SK-N-SH (cell line): Measurements from ENCODE around the gene SLC12A3. TPM values are rescaled to one million over a fixed set of nuclear protein-coding genes. Genes with fewer than 3 reads are reported as not detected.

Experiments used
- CTCF ChIA-PET: fragments of 300-600, 350-600 bp; formaldehyde crosslinking; extraction: SDS; loops from one replicate; lab custom pipeline; 2021; lab: Yijun Ruan, JAX
- POLR2A ChIA-PET: fragments of 350-600 bp; sonication (Branson Sonifier 250); formaldehyde crosslinking; extraction: SDS; loops from one replicate; lab custom pipeline; 2020; ENCODE audit warnings: antibody characterized with exemption, inconsistent platforms; lab: Yijun Ruan, JAX
- DNase-seq: peaks from one replicate; pipeline ENCODE4 v3.0.0; 2012
- H2AFZ ChIP-seq: fragments of 200-600 bp; sonication (generic); 2 replicates; pipeline ENCODE4 v1.8.1; 2016; ENCODE audit warnings: antibody characterized with exemption, mild to moderate bottlenecking, low read depth
- H3F3A ChIP-seq: fragments of 200-600 bp; sonication (generic); replicated peaks from 2 replicates; pipeline ENCODE3; 2016; ENCODE audit warnings: antibody characterized with exemption, mild to moderate bottlenecking; ENCODE audit not compliant: insufficient read depth
- H3K27ac ChIP-seq, 2 experiments: fragments of 200-500 bp in 1 of 2; fragments of 200-600 bp in 1 of 2; sonication (Bioruptor generic) in 1 of 2; sonication (generic), shearing (Covaris generic) in 1 of 2; 2 replicates each; pipeline versions ENCODE4 v1.5.1 to v1.6.1; 2014 to 2016; ENCODE audit warnings: low read depth in 2 of 2, inconsistent platforms in 1 of 2, low read length in 1 of 2, mild to moderate bottlenecking in 1 of 2, mixed read lengths in 1 of 2
- H3K27me3 ChIP-seq: fragments of 200-600 bp; sonication (generic), shearing (Covaris generic); 2 replicates; pipeline ENCODE4 v1.6.1; 2016; ENCODE audit warnings: mixed run types; ENCODE audit not compliant: insufficient read depth
- H3K36me3 ChIP-seq, 2 experiments: fragments of 200-500 bp in 1 of 2; fragments of 200-600 bp in 1 of 2; sonication (Bioruptor generic) in 1 of 2; sonication (generic) in 1 of 2; replicated peaks in 1 of 2; 2 replicates each; pipeline versions ENCODE3 to v1.5.1; 2014 to 2016; ENCODE audit warnings: low read length in 1 of 2, mild to moderate bottlenecking in 1 of 2; ENCODE audit not compliant: insufficient read depth in 2 of 2, control insufficient read depth in 1 of 2
- H3K4me1 ChIP-seq, 2 experiments: fragments of 200-500 bp in 1 of 2; fragments of 200-600 bp in 1 of 2; sonication (Bioruptor generic) in 1 of 2; sonication (generic), shearing (Covaris generic) in 1 of 2; 2 replicates each; pipeline versions ENCODE4 v1.5.1 to v1.6.1; 2014 to 2016; ENCODE audit warnings: low read depth in 1 of 2, low read length in 1 of 2, mixed run types in 1 of 2; ENCODE audit not compliant: insufficient read depth in 2 of 2, control insufficient read depth in 1 of 2
- H3K4me2 ChIP-seq: fragments of 200-600 bp; sonication (generic), shearing (Covaris generic); 2 replicates; pipeline ENCODE4 v1.6.1; 2017; ENCODE audit warnings: mixed run types
- H3K4me3 ChIP-seq, 2 experiments: fragments of 200-500 bp in 1 of 2; fragments of 200-600 bp in 1 of 2; sonication (Bioruptor generic) in 1 of 2; sonication (generic), shearing (Covaris generic) in 1 of 2; 2 replicates each; pipeline versions ENCODE4 v1.5.1 to v1.8.1; 2014 to 2016; ENCODE audit warnings: low read depth in 2 of 2, inconsistent platforms in 1 of 2, low read length in 1 of 2, mild to moderate bottlenecking in 1 of 2, mixed read lengths in 1 of 2, moderate library complexity in 1 of 2
- H3K79me2 ChIP-seq: fragments of 200-600 bp; sonication (generic); 2 replicates; pipeline ENCODE4 v1.8.1; 2017; ENCODE audit warnings: mild to moderate bottlenecking; ENCODE audit not compliant: insufficient read depth
- H3K9ac ChIP-seq: fragments of 200-600 bp; sonication (generic); 2 replicates; pipeline ENCODE4 v1.6.1; 2017; ENCODE audit warnings: mixed run types
- H3K9me2 ChIP-seq: fragments of 200-600 bp; sonication (generic); 2 replicates; pipeline ENCODE4 v1.6.1; 2017; ENCODE audit warnings: mixed run types
- H3K9me3 ChIP-seq: fragments of 200-600 bp; sonication (generic); 2 replicates; pipeline ENCODE4 v1.6.1; 2017; ENCODE audit warnings: mixed run types, mild to moderate bottlenecking, moderate library complexity
- H4K20me1 ChIP-seq: fragments of 200-600 bp; sonication (generic); 2 replicates; pipeline ENCODE4 v1.6.1; 2017; ENCODE audit warnings: mild to moderate bottlenecking, mixed run types; ENCODE audit not compliant: insufficient read depth
- CTCF ChIP-seq: fragments of 200-600 bp; sonication (generic); IDR thresholded peaks from 2 replicates; pipeline ENCODE4 v1.6.1; 2017; ENCODE audit warnings: antibody characterized with exemption, mild to moderate bottlenecking, moderate library complexity
- ELF1 ChIP-seq: IDR thresholded peaks from 2 replicates; pipeline ENCODE4 v1.4.0; 2012
- EP300 ChIP-seq, 2 experiments: IDR thresholded peaks; 2 replicates each; pipeline versions ENCODE4 v1.4.0 to v1.6.1; 2012; ENCODE audit warnings: borderline replicate concordance in 1 of 2, low read depth in 1 of 2, low read length in 1 of 2
- FOXM1 ChIP-seq: IDR thresholded peaks from 2 replicates; pipeline ENCODE4 v1.4.0; 2012; ENCODE audit warnings: low read depth, mild to moderate bottlenecking
- JUND ChIP-seq: IDR thresholded peaks from 2 replicates; pipeline ENCODE4 v1.4.0; 2012
- MXI1 ChIP-seq: IDR thresholded peaks from 2 replicates; pipeline ENCODE4 v1.6.1; 2012; ENCODE audit warnings: mild to moderate bottlenecking, low read depth, low read length, improper control_type of control experiment
- NRF1 ChIP-seq: IDR thresholded peaks from 2 replicates; pipeline ENCODE4 v1.6.1; 2012; ENCODE audit warnings: low read depth, mild to moderate bottlenecking, low read length
- RAD21 ChIP-seq: IDR thresholded peaks from 2 replicates; pipeline ENCODE4 v1.6.1; 2012; ENCODE audit warnings: mild to moderate bottlenecking, low read length
- RFX5 ChIP-seq: IDR thresholded peaks from 2 replicates; pipeline ENCODE4 v1.6.1; 2012; ENCODE audit warnings: mild to moderate bottlenecking, improper control_type of control experiment, low read length
- SIN3A ChIP-seq: IDR thresholded peaks from 2 replicates; pipeline ENCODE4 v1.6.1; 2012; ENCODE audit warnings: low read depth, mild to moderate bottlenecking, low read length, moderate library complexity, borderline replicate concordance
- SMC3 ChIP-seq: IDR thresholded peaks from 2 replicates; pipeline ENCODE4 v1.6.1; 2012; ENCODE audit warnings: low read depth, low read length, improper control_type of control experiment
- TEAD4 ChIP-seq: IDR thresholded peaks from 2 replicates; pipeline ENCODE4 v1.4.0; 2012; ENCODE audit warnings: mild to moderate bottlenecking, borderline replicate concordance; ENCODE audit not compliant: insufficient read depth
- WGBS: methylation state at CpG from one replicate; pipeline ENCODE4 v1.1.6; 2017; ENCODE audit warnings: low lambda C conversion rate; 5-methylcytosine and 5-hydroxymethylcytosine counted together
- polyA plus RNA-seq, 3 experiments: library from polyadenylated mRNA; depleted of rRNA; stranded (reverse); fragments of >200 nt; gene quantifications; 2 replicates each; pipeline ENCODE4 v1.2.3, GENCODE V29; 2012
- TF ChIP-seq, protein P1 (sequence below): IDR thresholded peaks from 2 replicates; pipeline ENCODE4 v1.4.0; 2012; ENCODE audit warnings: low read depth, borderline replicate concordance
- TF ChIP-seq, protein P2 (sequence below): IDR thresholded peaks from 2 replicates; pipeline ENCODE4 v1.6.1; 2012; ENCODE audit warnings: mild to moderate bottlenecking, low read depth, low read length, moderate library complexity
- TF ChIP-seq, protein P3 (sequence below): fragments of 150-350 bp; IDR thresholded peaks from 2 replicates; pipeline ENCODE4 v1.6.1; 2016; ENCODE audit warnings: mild to moderate bottlenecking, low read depth, low read length
- TF ChIP-seq, protein P4 (sequence below): fragments of 150-350 bp; IDR thresholded peaks from 2 replicates; pipeline ENCODE4 v1.6.1; 2017; ENCODE audit warnings: antibody characterized with exemption, low read length, low read depth, borderline replicate concordance

SLC12A3 gene
- polyA plus RNA-seq, 1 of the 3 experiments (the other 2 are of a cell fraction), result not detected

GRCh38 chr16:56950881-56951771 lies 86.1 kb downstream of the SLC12A3 start:
- POLR2A ChIA-PET, result interaction anchor here (0.7 to 1.5 kb wide), 3 partner anchors 19 to 20 kb away, joined by 3 to 4 read pairs (median 3); partner anchors contain the start of gene HERPUD1
- Histone ChIP-seq H4K20me1 (no peaks in the 10 kb centered on the region), H3K27me3 (no peaks in the 10 kb centered on the region), H3K79me2 (no peaks in the 10 kb centered on the region), H3K9me2 (no peaks in the 10 kb centered on the region), H3K9me3 (no peaks in the 10 kb centered on the region), H3K9ac (no peak overlapping the region), H3K4me3 (no peak overlapping the region), H3K27ac (no peak overlapping the region), H3K36me3 (peaks cover 0 to 4% of the 10 kb centered on the region in 2 experiments), H3K4me1 (no peaks in the 10 kb centered on the region; a peak in 1 of 4 replicates)
- peak; percentile 82 for DNase-seq
- WGBS, result 77% methylated on average over 15 of the region's 15 CpGs
- CTCF ChIA-PET, result interaction anchor here (0.8 to 6.2 kb wide), 22 partner anchors 9 to 186 kb away, joined by 3 to 56 read pairs (median 4); partner anchors contain the start of genes CETP, NLRC5 and SLC12A3
- TF ChIP-seq CTCF (peak; percentile 65), RAD21 (peak; percentile 82), EP300 (IDR thresholded peaks at IDR 0.05; ENCODE audit: borderline replicate concordance in 1 of 2, low read depth in 1 of 2, low read length in 1 of 2) (no peak), SMC3 (peak; percentile 73)
- TF ChIP-seq, all 33 proteins: peak for 3
- Histone ChIP-seq H3F3A (peaks cover 17% of the 10 kb centered on the region), H2AFZ (no peak overlapping the region), H3K4me2 (no peak overlapping the region)

DNA sequence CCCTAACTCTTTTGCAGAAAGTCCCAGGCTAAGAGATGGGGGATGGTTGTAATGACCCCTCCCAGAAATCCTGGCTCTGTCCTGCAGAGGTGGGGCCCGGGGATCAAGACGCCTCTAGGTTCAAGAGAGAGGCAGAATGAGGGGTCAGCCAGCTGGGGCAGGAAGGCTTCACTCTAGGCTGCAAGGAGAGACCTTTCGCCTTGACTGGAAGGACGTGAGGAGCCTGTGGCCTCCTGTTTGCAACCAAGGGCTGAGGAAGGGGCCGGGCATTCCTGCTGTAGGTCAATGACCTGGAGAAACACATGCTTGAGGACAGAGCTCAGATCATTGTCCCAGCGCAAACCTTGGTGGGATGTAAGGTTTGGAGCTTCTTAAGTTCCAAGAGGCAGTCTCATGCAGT lies 88.0 kb downstream of the SLC12A3 start:
- 83% methylated on average over 6 of the region's 6 CpGs for WGBS
- Histone ChIP-seq H3K9ac (no peak overlapping the region), H3K4me3 (no peak overlapping the region), H3K9me2 (no peaks in the 10 kb centered on the region), H3K27ac (no peak overlapping the region), H3K27me3 (no peaks in the 10 kb centered on the region), H3K4me1 (no peaks in the 10 kb centered on the region; a peak in 1 of 4 replicates), H3K9me3 (no peaks in the 10 kb centered on the region), H3K79me2 (no peaks in the 10 kb centered on the region), H3F3A (peaks cover 5% of the 10 kb centered on the region), H3K36me3 (no peaks in the 10 kb centered on the region), H3K4me2 (no peak overlapping the region), H4K20me1 (no peaks in the 10 kb centered on the region), H2AFZ (no peak overlapping the region)
- ChIA-PET CTCF (interaction anchor here (1.0 to 6.2 kb wide), 5 partner anchors 10 to 160 kb away, joined by 3 to 56 read pairs (median 23); partner anchors contain the start of genes CETP and SLC12A3), POLR2A (interaction anchor here (1.5 kb wide), 1 partner anchor 22 kb away, joined by 3 read pairs; no protein-coding TSS in a partner anchor)
- DNase-seq, result no peak
- TF ChIP-seq MXI1 (no peak), RAD21 (no peak), FOXM1 (no peak), JUND (no peak), RFX5 (no peak), NRF1 (no peak), SIN3A (no peak), SMC3 (no peak), ELF1 (no peak), TEAD4 (no peak)
- TF ChIP-seq, protein P1, sequence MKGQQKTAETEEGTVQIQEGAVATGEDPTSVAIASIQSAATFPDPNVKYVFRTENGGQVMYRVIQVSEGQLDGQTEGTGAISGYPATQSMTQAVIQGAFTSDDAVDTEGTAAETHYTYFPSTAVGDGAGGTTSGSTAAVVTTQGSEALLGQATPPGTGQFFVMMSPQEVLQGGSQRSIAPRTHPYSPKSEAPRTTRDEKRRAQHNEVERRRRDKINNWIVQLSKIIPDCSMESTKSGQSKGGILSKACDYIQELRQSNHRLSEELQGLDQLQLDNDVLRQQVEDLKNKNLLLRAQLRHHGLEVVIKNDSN, result no peak
- TF ChIP-seq, protein P2, sequence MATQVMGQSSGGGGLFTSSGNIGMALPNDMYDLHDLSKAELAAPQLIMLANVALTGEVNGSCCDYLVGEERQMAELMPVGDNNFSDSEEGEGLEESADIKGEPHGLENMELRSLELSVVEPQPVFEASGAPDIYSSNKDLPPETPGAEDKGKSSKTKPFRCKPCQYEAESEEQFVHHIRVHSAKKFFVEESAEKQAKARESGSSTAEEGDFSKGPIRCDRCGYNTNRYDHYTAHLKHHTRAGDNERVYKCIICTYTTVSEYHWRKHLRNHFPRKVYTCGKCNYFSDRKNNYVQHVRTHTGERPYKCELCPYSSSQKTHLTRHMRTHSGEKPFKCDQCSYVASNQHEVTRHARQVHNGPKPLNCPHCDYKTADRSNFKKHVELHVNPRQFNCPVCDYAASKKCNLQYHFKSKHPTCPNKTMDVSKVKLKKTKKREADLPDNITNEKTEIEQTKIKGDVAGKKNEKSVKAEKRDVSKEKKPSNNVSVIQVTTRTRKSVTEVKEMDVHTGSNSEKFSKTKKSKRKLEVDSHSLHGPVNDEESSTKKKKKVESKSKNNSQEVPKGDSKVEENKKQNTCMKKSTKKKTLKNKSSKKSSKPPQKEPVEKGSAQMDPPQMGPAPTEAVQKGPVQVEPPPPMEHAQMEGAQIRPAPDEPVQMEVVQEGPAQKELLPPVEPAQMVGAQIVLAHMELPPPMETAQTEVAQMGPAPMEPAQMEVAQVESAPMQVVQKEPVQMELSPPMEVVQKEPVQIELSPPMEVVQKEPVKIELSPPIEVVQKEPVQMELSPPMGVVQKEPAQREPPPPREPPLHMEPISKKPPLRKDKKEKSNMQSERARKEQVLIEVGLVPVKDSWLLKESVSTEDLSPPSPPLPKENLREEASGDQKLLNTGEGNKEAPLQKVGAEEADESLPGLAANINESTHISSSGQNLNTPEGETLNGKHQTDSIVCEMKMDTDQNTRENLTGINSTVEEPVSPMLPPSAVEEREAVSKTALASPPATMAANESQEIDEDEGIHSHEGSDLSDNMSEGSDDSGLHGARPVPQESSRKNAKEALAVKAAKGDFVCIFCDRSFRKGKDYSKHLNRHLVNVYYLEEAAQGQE, result no peak
- TF ChIP-seq, protein P3, sequence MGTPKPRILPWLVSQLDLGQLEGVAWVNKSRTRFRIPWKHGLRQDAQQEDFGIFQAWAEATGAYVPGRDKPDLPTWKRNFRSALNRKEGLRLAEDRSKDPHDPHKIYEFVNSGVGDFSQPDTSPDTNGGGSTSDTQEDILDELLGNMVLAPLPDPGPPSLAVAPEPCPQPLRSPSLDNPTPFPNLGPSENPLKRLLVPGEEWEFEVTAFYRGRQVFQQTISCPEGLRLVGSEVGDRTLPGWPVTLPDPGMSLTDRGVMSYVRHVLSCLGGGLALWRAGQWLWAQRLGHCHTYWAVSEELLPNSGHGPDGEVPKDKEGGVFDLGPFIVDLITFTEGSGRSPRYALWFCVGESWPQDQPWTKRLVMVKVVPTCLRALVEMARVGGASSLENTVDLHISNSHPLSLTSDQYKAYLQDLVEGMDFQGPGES, result no peak
- TF ChIP-seq, protein P4, sequence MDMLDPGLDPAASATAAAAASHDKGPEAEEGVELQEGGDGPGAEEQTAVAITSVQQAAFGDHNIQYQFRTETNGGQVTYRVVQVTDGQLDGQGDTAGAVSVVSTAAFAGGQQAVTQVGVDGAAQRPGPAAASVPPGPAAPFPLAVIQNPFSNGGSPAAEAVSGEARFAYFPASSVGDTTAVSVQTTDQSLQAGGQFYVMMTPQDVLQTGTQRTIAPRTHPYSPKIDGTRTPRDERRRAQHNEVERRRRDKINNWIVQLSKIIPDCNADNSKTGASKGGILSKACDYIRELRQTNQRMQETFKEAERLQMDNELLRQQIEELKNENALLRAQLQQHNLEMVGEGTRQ, result no peak
